Sigmoid colon (tissue), 4 donors: ENCODE data around the gene SORCS2.

Experiments used
- CTCF ChIP-seq, 4 experiments: fragments of 450-650 bp in 3 of 4; fragments of 200-600 bp in 1 of 4; IDR thresholded peaks; one replicate each; pipeline ENCODE4 v1.5.1; 2016 to 2019; ENCODE audit warnings: antibody characterized with exemption in 4 of 4, mild to moderate bottlenecking in 3 of 4, moderate library complexity in 2 of 4
- POLR2A ChIP-seq, 2 donors: fragments of 450-650 bp; IDR thresholded peaks; one replicate each; pipeline ENCODE4 v1.6.1; 2016; ENCODE audit warnings: antibody characterized with exemption in 2 of 2, mild to moderate bottlenecking in 2 of 2, moderate library complexity in 2 of 2
- POLR2AphosphoS5 ChIP-seq, 4 donors: sonication (generic); formaldehyde crosslinking; IDR thresholded peaks; one replicate each; pipeline ENCODE4 v1.6.1; 2017; ENCODE audit warnings: antibody characterized with exemption in 4 of 4

DNA sequence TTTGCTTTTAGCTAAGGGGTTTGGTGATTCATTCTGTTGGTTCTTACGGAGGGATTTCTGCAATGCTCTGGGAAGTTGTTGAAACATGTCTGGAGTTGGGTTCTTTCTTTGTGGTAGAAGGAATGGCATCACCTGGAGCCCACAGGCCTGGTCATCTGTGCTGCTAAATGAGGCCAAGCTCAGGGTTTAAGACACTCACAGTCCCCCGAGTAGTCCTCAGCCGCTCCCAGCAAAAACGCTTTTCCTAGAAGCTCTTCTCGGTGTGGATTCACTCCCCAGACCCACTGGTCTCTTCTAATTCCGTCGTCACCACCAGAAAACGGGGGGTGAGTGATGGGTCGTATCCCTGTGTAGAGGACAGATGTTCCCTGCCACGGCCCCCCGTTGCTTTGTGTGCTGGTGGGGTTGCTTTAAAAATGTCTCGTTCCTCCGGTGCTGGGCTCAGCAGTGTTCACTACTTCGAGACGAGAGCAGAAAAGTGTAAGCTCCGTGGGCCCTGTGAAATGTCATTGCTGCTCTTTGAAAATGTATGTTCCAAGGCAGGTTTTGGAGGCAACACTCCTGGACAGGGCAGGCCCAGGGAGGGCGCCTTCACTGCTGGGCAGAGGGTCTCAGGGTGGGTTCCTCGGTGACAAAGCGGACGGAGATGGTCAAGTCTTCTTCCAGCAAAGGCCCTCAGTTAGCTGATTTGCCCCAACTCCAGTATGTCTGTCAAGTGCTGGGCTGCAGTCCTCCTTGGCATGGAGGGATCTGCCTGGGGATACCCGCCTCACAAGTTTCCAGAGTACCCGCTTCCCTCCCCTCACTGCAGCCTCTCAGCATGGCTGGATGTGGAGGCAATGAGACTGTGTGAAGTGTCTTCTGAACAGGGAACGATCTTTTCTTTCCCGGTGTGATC, 205.1 kb downstream of the SORCS2 start:
- TF ChIP-seq POLR2A (IDR thresholded peaks at IDR 0.05) (no peak), CTCF (IDR thresholded peaks at IDR 0.05) (no peak), POLR2AphosphoS5 (IDR thresholded peaks at IDR 0.05) (no peak)
